Measurements from ENCODE around the gene TBC1D1.

- TF ChIP-seq CTCF (optimal IDR thresholded peaks at IDR 0.05 in 1 of 3, IDR thresholded peaks at IDR 0.05 in 1 of 3, conservative IDR thresholded peaks at IDR 0.05 in 1 of 3; ENCODE audit: extremely low read depth in 1 of 3, insufficient read depth in 2 of 3, low read length in 3 of 3) (no peak), EZH2 (IDR thresholded peaks at IDR 0.05; ENCODE audit: low read length) (no peak)
Observed at GRCh38 chr4:38113551-38113950, 222.7 kb downstream of the TBC1D1 start.

All from keratinocyte (primary cell).